Mucosa of stomach (tissue), 1 donor: ENCODE data around the gene TUBD1.

Experiments
- H3K27me3 ChIP-seq: one replicate; pipeline ENCODE4 v1.7.0; 2013; ENCODE audit warnings: mild to moderate bottlenecking, low read length; ENCODE audit not compliant: control insufficient read depth, insufficient read depth
- H3K36me3 ChIP-seq: one replicate; pipeline ENCODE4 v1.7.0; 2013; ENCODE audit warnings: low read length; ENCODE audit not compliant: control insufficient read depth, insufficient read depth
- H3K4me1 ChIP-seq: one replicate; pipeline ENCODE4 v1.7.0; 2013; ENCODE audit warnings: mild to moderate bottlenecking, low read length; ENCODE audit not compliant: control insufficient read depth, insufficient read depth
- H3K4me3 ChIP-seq: one replicate; pipeline ENCODE4 v1.7.0; 2013; ENCODE audit warnings: low read length
- H3K9ac ChIP-seq: one replicate; pipeline ENCODE4 v1.7.0; 2013; ENCODE audit warnings: mild to moderate bottlenecking, low read length, moderate library complexity
- H3K9me3 ChIP-seq: one replicate; pipeline ENCODE4 v1.7.0; 2013; ENCODE audit warnings: mild to moderate bottlenecking, low read length, moderate library complexity; ENCODE audit not compliant: control insufficient read depth
- donor health status: Pancreatic carcinoma.

Gene TUBD1

DNA sequence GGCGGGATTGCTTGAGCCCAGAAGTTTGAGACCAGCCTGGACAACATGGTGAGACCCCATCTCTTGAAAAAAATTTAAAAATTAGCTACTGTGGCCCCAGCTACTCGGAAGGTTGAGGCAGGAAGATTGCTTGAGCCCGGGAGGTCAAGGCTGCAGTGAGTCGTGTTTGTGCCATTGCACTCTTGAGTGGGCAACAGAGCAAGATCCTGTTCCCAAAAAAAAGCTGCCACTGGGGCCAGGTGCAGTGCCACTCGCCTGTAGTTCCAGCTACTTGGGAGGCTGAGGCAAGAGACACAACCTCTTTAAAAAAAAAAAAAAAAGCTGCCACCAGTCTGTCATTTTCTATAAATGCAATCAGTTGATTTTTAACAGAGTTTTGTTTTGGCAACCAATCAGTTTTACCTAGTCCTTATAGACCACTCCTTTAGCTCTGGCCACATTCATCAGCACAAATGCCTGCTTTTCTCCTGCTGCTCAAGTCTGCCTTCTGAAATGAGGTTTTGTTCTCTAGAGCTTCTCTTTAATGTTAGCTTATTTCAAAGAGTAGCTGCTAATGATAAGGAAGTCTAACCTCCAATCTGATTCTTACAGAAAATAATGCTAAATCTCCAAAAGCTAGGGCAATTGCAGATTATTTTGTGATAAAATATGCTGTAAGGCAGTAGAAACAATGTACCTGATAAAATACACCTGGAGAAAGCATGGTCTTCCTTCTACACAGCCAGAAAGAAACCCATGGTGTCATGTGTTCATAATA is 64.8 kb downstream of the TUBD1 start:
- no peaks in the 10 kb centered on the region for H3K27me3 ChIP-seq
- H3K9me3 ChIP-seq: no peaks in the 10 kb centered on the region
- no peaks in the 10 kb centered on the region for H3K36me3 ChIP-seq
- peak overlapping the region; percentile 56 for H3K9ac ChIP-seq
- H3K4me3 ChIP-seq: no peak overlapping the region
- H3K4me1 ChIP-seq: peaks cover 56% of the 10 kb centered on the region

DNA sequence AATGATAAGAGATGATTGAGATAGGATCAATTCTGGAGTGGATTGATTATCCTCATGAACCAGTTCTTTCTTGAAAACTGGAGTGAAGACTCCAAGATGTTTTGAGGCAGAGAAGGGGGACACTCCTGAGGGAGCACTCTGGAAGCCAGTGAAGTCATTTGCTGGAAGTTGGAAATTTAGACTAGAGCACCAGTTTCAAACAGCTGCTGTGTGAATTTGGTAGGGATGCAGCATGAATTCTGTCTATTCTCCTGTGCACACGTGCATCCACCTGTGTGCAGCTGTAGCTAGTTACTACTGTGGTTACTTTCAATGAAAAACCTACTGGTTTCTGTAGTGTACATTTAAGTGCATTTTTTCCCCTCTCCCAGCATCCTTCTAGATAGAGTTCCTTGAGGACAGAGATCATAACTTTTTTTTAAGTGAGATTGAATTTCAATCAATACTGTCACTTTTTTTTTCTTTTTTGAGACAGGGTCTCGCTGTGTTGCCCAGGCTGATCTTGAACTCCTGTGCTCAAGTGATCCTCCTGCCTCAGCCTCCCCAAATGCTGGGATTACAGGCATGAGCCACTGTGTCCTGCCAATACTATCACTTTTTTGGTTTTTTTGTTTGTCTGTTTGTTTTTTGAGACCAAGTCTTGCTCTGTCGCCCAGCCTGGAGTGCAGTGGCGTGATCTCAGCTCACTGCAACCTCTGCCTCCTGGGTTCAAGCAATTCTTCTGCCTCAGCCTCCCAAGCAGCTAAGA is 65.9 kb downstream of the TUBD1 start:
- no peak overlapping the region for H3K4me3 ChIP-seq
- H3K27me3 ChIP-seq: no peaks in the 10 kb centered on the region
- H3K9ac ChIP-seq: no peak overlapping the region
- no peaks in the 10 kb centered on the region for H3K36me3 ChIP-seq
- H3K4me1 ChIP-seq: peaks cover 56% of the 10 kb centered on the region
- no peaks in the 10 kb centered on the region for H3K9me3 ChIP-seq

DNA sequence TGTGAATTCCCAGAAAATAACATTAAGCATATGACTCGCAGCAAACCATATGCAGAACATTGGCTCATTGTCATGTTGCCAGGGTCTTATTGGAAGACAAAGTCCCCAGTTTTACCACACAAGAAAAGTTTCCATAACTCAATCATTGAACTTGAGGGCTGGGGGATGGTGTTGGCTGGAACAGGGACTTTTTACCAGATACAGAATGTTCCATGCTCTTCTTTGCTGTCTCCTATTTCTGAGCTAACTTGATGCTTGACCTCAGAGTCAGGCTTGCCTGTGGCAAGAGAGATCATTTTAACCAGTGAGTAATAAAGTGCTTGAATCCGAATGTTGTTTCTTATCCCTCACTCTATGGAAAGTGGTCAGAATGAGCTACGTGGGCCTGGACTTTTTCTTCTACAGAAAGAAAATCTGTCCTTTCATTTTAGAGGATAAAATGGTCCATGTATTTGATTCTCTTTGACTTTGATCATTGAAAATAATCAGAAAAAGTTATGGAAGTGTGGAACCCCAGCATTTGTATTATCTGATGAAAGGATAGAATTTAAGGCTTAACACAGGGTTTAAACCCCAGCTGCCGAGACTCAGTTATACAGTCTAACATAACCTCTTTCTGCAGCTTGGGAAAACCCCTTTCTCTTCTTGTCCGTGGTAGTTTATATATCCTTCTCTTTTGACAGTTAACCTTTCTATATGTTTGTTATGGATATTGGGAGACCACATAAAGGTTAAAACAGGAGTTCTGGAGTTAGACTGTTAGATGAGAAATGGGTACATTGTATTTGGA is 67.0 kb downstream of the TUBD1 start:
- H3K4me1 ChIP-seq: peaks cover 49% of the 10 kb centered on the region
- H3K9me3 ChIP-seq: no peaks in the 10 kb centered on the region
- no peaks in the 10 kb centered on the region for H3K36me3 ChIP-seq
- no peak overlapping the region for H3K9ac ChIP-seq
- no peak overlapping the region for H3K4me3 ChIP-seq
- no peaks in the 10 kb centered on the region for H3K27me3 ChIP-seq

DNA sequence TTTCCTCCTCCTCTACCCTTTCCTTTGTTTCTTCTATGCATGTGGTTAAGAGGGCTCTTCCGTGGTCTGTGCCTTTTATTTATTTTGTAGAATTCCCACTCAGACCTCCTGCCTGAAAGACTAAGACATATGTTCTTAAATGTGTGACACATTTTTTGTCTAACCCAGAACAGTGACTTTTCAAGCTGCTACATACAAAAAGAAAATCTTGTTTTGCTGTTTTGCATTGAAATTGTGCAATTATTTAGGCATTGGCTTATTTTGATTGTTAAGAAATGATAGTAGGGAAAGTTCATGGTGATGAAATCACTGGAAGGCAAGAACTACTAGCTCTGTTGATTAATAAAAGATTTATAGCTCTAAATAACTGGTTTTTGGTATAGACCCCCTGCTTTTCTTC is 76.8 kb downstream of the TUBD1 start:
- Histone ChIP-seq H3K36me3 (no peaks in the 10 kb centered on the region), H3K9me3 (no peaks in the 10 kb centered on the region), H3K4me1 (no peaks in the 10 kb centered on the region), H3K4me3 (no peak overlapping the region), H3K9ac (no peak overlapping the region), H3K27me3 (no peaks in the 10 kb centered on the region)

DNA sequence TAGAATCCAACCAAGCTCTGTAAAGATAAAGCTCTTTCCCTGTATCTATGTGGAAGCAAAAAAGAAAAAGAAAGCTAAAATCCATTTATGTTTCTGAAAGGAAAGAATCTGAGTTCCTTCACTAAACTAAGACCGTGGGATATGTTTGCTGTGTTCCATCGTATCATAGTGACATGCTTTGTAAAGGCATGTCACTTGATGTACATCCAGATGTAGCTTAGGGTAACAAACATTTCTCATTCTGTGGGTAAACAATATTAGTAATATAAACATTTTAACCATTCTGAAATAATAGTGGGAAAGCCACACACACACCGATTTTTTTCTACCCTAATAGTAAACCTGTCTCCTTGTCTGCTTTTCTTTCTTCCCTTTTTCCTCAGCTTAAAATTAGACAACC is 78.1 kb downstream of the TUBD1 start:
- H3K36me3 ChIP-seq: no peaks in the 10 kb centered on the region
- H3K27me3 ChIP-seq: no peaks in the 10 kb centered on the region
- H3K4me3 ChIP-seq: no peak overlapping the region
- H3K9ac ChIP-seq: peak overlapping the region; percentile 16
- no peaks in the 10 kb centered on the region for H3K4me1 ChIP-seq
- no peaks in the 10 kb centered on the region for H3K9me3 ChIP-seq

DNA sequence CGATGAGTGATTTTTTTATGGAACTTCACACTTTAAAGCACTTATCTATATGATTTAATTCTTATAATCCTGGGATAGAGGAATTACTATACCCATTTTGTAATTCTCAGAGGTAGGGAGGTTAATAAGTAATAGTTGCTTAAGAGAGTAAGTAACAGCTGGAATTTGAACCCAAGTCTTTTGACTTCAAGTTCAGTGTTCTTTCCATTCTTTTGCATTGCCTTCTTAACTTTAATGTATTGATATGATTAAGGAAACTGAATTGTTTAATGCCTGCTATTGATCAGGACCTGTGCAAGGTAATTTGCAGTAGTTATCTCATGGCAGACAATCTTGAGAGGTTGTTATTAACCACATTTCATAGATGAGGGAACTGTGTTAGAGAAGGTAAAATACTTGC is 78.5 kb downstream of the TUBD1 start:
- H3K9me3 ChIP-seq: no peaks in the 10 kb centered on the region
- H3K9ac ChIP-seq: peak overlapping the region; percentile 16
- H3K27me3 ChIP-seq: no peaks in the 10 kb centered on the region
- no peaks in the 10 kb centered on the region for H3K36me3 ChIP-seq
- H3K4me1 ChIP-seq: no peaks in the 10 kb centered on the region
- H3K4me3 ChIP-seq: no peak overlapping the region

DNA sequence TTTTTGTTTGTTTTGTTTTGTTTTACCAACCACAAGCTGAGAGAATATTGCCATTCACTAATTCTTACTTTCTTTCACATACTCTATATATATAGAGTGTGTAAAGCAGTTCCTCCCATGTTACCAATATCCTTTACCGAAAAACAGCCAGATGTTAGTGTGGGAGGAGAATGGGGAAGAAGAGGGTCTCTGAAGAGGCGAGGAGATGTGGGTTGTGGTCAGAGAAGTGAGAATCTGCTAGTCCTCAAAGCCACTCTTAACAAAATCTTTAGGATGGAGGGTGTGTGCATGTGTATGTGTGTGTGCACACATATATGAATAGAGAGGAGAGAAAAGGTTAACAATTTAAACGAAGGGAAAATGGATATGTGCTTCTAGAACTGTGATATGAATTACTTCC is 80.6 kb downstream of the TUBD1 start:
- Histone ChIP-seq H3K9ac (no peak overlapping the region), H3K9me3 (no peaks in the 10 kb centered on the region), H3K36me3 (no peaks in the 10 kb centered on the region), H3K4me3 (no peak overlapping the region), H3K4me1 (no peaks in the 10 kb centered on the region), H3K27me3 (no peaks in the 10 kb centered on the region)

DNA sequence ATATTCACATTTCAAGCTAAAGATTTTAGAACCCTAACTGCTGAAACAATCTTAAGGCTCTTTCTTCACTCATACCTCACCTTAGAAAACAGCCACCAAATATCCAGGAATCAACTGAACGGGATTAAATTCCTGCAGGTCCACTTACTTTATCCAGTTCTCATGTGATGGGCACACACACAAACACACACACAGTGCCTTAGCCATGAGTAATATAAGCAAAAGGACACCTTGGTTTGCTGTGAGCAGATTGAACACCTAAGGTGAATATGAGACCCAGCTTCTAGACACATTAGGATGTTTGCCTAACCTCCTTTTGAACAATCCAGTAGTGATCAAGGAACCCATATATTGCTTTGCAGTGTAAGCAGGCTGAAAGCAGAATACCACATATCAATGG is 81.5 kb downstream of the TUBD1 start:
- Histone ChIP-seq H3K9me3 (no peaks in the 10 kb centered on the region), H3K27me3 (no peaks in the 10 kb centered on the region), H3K9ac (no peak overlapping the region), H3K4me1 (no peaks in the 10 kb centered on the region), H3K4me3 (no peak overlapping the region), H3K36me3 (no peaks in the 10 kb centered on the region)

DNA sequence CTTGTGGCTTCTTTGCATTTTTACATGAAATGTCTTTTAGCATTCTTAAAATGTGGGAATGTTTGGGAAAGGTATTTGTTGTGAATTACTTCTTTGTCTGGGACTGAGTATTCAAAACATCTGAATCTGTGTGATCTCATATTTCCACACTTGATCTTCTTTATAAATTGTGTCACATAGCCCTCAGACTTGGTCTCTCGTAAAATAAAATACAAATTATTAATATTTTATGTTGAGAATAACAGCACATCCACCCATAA is 81.9 kb downstream of the TUBD1 start:
- Histone ChIP-seq H3K9me3 (no peaks in the 10 kb centered on the region), H3K36me3 (no peaks in the 10 kb centered on the region), H3K27me3 (no peaks in the 10 kb centered on the region), H3K4me1 (no peaks in the 10 kb centered on the region), H3K9ac (no peak overlapping the region), H3K4me3 (no peak overlapping the region)
